ENCODE results near the gene KRT38.

GRCh38 chr17:41413982-41414381 is 26.8 kb downstream of the KRT38 start:
- no peak for TF ChIP-seq CTCF (IDR thresholded peaks at IDR 0.05)
- TF ChIP-seq POLR2AphosphoS5 (IDR thresholded peaks at IDR 0.05): no peak
- TF ChIP-seq EP300 (IDR thresholded peaks at IDR 0.05): no peak
- TF ChIP-seq POLR2A (IDR thresholded peaks at IDR 0.05): no peak
